HG03571 (cell line): Measurements from ENCODE around the gene GBA3.

Experiments
- ATAC-seq: cut with Tn5 transposase; IDR thresholded peaks from one replicate; pipeline ENCODE4 v1.9.1; 2021; ENCODE audit not compliant: unreplicated experiment

Gene GBA3

GRCh38 chr4:22778547-22779163 is 85.9 kb downstream of the GBA3 start:
- no peak for ATAC-seq

DNA sequence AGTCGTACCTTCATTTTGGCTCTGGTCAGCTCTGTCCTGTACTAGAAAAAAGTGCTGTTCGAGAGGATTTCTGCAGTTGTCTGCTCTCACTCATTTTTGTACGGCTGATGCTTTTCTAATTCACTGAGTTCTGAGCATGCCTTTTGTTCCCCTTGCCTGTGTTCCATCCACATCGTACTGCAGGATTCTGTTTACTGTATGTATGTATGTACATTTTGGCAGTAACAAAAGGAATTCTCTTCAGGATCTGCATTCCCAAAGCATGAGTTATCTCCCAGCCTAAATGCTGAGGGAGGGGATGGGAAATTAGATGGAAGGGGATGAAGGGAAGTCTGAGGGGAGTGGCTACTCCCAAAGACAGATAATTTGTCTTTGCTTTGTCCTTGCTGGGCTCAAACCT is 87.6 kb downstream of the GBA3 start:
- ATAC-seq, result no peak

DNA sequence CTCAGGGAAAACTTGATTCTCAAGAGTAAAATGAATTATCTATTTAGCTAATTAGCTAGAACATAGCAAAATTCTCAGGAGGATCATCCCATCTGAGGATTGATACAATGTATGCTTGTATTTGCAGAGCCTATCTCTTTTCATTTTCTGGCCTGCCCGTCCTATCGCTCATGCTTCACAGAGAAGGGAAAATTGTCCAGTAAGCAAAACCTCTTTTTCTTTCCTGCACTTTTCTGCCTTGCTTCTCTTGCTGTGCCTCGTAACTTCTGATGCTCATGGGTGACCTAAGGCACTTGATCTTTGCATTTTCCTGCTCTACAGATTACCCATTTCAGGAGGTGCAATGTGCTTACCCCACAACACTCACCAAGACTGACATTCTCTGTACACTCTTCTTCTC is 88.1 kb downstream of the GBA3 start:
- ATAC-seq, result no peak

DNA sequence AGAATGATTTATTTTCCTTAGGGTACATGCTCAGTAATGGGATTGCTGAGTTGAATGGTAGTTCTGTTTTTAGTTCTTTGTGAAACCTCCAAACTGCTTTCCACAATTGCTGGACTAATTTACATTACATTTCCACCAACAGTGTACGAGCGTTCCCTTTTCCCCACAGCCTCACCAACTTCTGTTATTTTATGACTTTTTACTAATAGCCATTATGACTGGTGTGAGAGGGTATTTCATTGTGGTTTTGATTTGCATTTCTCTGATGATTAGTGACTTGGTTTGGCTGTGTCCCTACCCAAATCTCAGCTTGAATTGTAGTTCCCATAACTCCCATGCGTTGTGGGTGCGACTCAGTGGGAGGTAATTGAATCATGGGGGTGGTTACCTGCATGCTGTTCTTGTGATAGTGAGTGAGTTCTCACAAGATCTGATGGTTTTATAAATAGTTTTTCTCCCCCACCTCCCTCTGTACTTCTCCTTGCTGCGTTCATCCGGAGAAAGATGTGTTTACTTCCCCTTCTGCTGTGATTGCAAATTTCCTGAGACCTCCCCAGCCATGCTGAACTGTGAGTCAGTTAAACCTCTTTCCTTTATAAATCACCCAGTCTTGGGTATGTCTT is 95.1 kb downstream of the GBA3 start:
- ATAC-seq, result no peak

- no peak for ATAC-seq
Measured at GRCh38 chr4:22790631-22791030, 97.9 kb downstream of the GBA3 start.

DNA sequence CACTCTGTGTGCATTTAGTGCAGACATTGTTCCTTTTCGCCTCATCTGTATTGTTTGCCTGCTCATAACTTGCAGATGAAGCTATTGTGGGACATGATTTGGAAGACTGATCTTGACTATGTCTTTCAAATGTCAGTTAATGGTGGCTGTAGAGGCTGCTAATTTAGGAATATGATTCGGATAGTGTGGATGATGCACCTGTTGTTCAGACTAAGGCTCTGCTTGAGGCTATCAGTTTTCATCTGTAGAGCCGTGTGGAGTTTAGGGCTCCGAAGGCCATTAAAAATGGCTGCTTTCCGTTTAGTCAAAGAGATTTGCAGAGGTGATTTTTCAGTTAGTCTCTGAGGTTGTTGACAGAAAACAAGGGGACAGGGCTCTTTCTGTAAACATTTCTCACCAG is 102.0 kb downstream of the GBA3 start:
- ATAC-seq, result no peak

DNA sequence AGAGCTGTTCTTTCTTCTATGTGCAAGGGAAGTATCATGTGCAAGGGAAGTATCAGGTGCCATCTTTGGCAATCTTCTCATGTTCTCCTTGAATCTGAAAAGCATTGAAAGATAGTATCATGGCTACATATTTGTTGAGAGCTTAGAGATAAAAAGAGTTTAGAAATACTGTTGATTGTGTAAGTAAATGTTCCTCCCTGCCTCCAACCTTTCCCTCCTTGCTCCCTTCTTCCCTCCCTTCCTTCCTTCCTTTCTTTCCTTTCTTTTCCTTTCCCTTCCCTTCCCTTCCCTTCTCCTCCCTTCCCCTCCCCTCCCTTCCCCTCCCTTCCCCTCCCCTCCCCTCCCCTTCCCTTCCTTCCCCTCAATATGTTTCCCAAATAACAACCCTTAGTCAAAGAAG is 108.7 kb downstream of the GBA3 start:
- no peak for ATAC-seq

- ATAC-seq, result no peak
Measured at GRCh38 chr4:22802876-22803275, 110.1 kb downstream of the GBA3 start.

- ATAC-seq, result no peak
Measured at GRCh38 chr4:22803512-22803911, 110.8 kb downstream of the GBA3 start.

DNA sequence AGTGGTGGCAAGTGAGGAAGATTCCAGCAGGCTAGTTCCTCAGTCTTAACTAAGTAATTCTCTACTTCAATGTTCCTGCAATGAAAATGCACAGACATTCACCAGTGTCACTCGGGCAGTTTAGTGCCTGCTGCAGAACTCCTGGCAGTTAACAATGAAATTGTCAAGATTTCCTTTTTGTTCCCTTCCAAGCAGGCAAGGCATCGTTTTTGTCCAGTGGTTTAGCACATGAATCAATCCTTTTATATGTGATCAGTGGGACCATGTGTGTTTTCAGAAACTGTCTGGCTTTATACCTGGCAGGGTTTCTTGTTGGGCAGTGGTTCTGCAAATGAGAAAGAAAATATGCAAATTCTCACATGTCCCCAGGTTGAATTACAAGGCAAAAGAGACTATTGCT is 122.2 kb downstream of the GBA3 start:
- ATAC-seq, result no peak

DNA sequence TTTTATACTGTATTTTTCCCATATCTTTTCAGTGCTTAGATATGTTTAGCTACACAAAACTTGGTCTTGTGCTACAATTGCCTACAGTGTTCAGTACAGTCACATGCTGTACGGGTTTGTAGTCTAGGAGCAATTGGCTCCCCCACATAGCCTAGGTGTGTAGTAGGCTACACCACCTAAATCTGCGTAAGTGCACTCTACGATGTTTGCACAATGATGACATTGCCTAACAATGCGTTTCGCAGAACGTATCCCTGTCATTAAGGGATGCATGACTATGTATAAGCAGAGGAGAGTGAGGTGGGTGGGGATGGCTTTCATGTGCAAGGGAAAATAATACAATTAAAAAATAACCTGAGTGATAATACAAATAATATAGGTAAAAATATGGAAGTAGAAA is 131.4 kb downstream of the GBA3 start:
- ATAC-seq, result no peak

DNA sequence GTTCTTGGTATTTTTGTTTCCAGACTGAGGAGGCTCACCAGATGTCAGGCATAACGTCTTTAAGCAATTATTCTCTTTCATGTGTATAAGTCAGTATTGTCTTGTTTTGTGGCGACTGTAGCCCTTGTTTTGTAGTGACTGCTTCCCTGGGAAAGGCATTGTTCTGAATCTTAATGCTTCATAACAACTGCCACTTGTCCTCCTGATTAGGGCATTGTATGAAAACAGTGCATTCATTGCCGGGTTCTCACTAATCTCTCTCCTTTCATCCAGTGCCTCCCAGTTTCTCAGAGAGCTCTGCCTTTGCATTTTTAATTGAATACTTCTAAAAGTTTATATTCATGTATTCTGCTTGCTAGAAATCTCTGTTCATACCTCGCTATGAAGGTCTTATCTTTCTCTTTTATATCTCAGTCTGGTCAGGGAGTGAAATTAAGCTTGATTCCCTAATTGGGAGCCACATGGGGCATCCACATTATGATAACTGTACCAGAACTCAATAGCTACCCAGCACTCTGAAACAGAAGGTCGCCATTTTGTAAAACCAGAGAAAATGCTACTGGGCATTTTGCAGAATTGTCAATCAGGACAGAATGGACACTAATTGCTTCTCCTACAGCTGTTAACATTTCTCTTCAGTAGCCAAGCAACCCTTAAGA is 149.8 kb downstream of the GBA3 start:
- ATAC-seq, result no peak

DNA sequence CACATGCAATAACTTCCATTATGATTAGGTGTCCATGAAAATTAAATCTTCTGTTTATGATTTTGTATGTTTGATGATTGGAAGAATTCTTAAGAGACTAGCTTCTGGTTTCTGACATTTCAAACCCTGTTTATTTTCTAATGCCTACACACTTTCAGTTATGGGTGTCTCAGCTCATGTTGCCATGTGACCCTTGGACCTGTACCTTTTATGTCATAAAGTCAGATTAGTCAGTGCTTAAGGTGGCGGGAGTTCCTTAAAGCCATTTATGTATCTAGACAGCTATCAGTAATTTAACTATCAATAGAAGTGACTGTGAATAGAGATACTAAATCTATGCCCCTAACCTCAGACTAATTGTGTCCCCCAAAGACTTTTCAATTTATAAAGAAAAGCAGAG is 155.6 kb downstream of the GBA3 start:
- ATAC-seq, result no peak

DNA sequence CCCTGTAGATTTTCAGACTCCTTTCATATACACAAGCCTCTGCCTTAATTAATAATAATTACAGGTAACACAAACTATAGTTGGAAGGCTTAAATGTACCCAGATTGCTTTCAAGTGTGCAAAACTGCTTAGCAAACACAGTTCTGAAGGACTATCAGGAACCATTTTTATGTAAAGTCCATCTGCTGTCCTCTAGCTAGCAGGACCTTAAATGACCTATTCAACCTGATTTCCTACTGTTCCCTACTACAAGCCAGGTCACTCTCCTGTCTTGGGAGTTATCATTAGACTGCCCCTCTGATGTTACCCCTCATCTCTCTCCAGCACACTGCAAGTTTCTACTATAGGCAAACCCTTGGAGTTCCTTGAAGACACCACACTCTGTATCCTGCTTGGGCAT is 157.3 kb downstream of the GBA3 start:
- no peak for ATAC-seq

DNA sequence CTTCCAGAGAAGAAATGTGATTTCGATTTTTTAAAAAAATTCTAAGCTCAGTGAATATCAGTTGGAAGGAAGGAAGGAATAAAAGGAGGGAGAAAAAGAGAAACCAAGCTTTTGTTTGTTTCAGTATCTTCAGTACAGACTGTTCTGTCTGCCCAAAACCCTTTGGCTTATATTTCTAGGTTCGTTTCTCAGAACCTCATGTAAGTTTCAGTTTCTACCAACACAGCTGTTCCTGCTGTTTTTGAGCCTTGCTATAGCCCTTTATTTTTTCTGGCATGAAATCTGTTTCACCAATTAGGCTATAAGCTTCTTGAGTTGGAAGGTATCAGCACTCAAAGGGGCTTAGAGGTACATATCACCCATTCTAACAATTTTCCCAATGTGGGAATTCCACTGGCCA is 157.9 kb downstream of the GBA3 start:
- ATAC-seq, result no peak

- no peak for ATAC-seq
Measured at GRCh38 chr4:22857411-22857810, 164.7 kb downstream of the GBA3 start.

DNA sequence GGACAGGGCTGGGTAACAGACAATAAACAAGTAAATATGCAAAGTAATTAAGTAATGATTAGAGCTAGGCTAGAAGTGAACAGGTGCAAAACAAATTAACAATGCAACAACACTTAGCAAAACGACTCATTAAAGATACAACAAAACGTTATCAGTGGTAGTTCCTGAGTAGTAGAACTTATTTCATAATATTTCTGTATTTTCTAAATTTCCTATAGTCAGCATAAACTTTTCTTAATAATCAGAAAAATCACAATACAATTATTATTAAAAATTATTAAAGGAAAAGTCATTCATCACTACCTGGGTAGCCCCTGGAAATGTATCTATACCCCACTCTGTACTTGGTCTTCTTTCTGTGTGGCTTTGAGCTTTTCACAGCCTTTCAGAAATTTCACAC is 166.6 kb downstream of the GBA3 start:
- no peak for ATAC-seq
